ENCODE data around the gene HSD11B2.

DNA sequence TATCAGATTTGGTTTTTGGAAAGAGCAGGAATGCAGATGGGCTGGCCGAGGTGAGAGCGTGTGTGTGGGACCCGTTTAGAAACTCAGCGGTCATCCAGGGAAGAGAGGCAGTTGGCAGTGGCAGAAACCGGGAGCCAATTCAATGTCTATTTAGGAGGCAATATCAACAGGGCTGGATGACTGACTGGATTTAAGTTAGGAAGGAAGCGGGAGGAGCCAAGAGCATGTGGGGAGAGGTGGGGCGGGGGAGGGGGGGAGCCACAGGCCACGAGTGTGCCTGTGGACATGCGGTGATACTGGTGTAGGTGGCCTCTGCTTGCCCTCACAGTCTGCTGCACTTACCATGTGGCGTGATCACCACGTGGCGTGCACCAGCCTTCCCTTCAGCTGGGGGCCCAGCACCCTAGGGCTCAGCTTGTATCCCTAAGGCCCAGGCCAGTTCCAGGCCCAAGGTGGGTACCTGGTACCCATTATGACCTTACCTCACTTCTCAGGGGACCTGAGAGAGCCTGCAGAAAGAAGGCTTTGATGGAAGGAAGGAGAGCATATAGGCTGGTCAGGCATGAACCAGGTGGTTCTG is 26.9 kb upstream of the HSD11B2 start:
- TF ChIP-seq SRF (IDR thresholded peaks at IDR 0.05; ENCODE audit: low read depth, low read length), result no peak
- TF ChIP-seq POLR2AphosphoS5 (IDR thresholded peaks at IDR 0.05; ENCODE audit: low read depth, low read length), result no peak
- TF ChIP-seq, protein P1, sequence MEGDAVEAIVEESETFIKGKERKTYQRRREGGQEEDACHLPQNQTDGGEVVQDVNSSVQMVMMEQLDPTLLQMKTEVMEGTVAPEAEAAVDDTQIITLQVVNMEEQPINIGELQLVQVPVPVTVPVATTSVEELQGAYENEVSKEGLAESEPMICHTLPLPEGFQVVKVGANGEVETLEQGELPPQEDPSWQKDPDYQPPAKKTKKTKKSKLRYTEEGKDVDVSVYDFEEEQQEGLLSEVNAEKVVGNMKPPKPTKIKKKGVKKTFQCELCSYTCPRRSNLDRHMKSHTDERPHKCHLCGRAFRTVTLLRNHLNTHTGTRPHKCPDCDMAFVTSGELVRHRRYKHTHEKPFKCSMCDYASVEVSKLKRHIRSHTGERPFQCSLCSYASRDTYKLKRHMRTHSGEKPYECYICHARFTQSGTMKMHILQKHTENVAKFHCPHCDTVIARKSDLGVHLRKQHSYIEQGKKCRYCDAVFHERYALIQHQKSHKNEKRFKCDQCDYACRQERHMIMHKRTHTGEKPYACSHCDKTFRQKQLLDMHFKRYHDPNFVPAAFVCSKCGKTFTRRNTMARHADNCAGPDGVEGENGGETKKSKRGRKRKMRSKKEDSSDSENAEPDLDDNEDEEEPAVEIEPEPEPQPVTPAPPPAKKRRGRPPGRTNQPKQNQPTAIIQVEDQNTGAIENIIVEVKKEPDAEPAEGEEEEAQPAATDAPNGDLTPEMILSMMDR (IDR thresholded peaks at IDR 0.05; ENCODE audit: control extremely low read depth in 1 of 3, insufficient read depth in 1 of 3, low read depth in 1 of 3, low read length in 3 of 3), result no peak
- TF ChIP-seq, protein P2, sequence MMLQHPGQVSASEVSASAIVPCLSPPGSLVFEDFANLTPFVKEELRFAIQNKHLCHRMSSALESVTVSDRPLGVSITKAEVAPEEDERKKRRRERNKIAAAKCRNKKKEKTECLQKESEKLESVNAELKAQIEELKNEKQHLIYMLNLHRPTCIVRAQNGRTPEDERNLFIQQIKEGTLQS (IDR thresholded peaks at IDR 0.05; ENCODE audit: insufficient read depth, low read depth, low read length), result no peak
- TF ChIP-seq PHF8 (conservative IDR thresholded peaks at IDR 0.05; ENCODE audit: low read depth, low read length), result no peak
- TF ChIP-seq RXRA (IDR thresholded peaks at IDR 0.05; ENCODE audit: insufficient read depth, low read depth, low read length), result no peak
- TF ChIP-seq SP2 (IDR thresholded peaks at IDR 0.05; ENCODE audit: low read length), result no peak
- no peak for TF ChIP-seq BRCA1 (IDR thresholded peaks at IDR 0.05; ENCODE audit: low read depth, low read length)
- TF ChIP-seq TAF1 (IDR thresholded peaks at IDR 0.05; ENCODE audit: low read depth, low read length), result no peak
- TF ChIP-seq SIN3A (conservative IDR thresholded peaks at IDR 0.05 in 1 of 2, IDR thresholded peaks at IDR 0.05 in 1 of 2; ENCODE audit: low read depth in 1 of 2, low read length in 2 of 2), result no peak
- TF ChIP-seq ZNF274 (IDR thresholded peaks at IDR 0.05; ENCODE audit: borderline replicate concordance, extremely low read depth, low read length), result no peak
